ENCODE results near the gene SLC37A4. TPM values are rescaled to one million over a fixed set of nuclear protein-coding genes. Genes with fewer than 3 reads are reported as not detected.

SLC37A4 gene
- total and polyA plus RNA-seq, 2 of the 13 experiments (the other 11 are each of a cell fraction or from before 2014, with no cell fraction given), result 43.0 to 56.1 TPM

DNA sequence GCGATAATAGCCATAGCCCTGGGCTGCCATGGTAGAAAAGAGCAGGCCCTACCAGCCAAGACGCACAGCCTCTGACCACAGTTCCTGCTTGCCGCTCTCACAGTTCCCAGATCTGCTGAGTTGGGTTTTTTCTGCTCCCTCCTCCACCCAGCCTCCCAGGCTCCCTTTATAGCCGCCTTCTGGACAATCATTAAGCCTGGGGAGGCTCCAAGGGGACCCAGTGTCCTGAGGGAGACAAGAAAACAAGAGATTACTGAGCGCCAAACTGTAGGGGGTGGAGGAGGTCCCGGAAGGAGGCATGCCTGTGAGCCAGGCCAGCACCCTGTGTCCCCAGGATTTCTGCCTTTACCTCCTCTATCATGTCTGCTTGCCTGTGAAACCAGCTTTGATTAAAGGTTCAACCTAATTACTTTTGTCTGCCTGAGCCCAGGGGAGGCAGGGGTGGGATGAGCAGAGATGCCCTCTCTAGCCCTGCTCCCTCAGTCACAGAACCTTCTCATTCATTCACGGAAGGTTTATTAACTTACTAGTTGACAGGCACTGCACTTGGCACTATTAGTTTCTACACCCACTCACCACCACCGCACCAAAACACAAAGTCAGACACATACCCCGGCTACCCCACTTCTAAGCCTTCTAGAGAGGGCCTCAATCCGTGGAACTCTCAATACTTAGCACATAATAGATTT lies 1.2 kb downstream of the SLC37A4 start (continued):
- TF ChIP-seq, protein P1, sequence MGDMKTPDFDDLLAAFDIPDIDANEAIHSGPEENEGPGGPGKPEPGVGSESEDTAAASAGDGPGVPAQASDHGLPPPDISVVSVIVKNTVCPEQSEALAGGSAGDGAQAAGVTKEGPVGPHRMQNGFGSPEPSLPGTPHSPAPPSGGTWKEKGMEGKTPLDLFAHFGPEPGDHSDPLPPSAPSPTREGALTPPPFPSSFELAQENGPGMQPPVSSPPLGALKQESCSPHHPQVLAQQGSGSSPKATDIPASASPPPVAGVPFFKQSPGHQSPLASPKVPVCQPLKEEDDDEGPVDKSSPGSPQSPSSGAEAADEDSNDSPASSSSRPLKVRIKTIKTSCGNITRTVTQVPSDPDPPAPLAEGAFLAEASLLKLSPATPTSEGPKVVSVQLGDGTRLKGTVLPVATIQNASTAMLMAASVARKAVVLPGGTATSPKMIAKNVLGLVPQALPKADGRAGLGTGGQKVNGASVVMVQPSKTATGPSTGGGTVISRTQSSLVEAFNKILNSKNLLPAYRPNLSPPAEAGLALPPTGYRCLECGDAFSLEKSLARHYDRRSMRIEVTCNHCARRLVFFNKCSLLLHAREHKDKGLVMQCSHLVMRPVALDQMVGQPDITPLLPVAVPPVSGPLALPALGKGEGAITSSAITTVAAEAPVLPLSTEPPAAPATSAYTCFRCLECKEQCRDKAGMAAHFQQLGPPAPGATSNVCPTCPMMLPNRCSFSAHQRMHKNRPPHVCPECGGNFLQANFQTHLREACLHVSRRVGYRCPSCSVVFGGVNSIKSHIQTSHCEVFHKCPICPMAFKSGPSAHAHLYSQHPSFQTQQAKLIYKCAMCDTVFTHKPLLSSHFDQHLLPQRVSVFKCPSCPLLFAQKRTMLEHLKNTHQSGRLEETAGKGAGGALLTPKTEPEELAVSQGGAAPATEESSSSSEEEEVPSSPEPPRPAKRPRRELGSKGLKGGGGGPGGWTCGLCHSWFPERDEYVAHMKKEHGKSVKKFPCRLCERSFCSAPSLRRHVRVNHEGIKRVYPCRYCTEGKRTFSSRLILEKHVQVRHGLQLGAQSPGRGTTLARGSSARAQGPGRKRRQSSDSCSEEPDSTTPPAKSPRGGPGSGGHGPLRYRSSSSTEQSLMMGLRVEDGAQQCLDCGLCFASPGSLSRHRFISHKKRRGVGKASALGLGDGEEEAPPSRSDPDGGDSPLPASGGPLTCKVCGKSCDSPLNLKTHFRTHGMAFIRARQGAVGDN (CRISPR knock-in tag; IDR thresholded peaks at IDR 0.05), result no peak; the same call in 1 of the 2 replicates
- TF ChIP-seq KAT8 (CRISPR knock-in tag; IDR thresholded peaks at IDR 0.05) (peak; percentile 69), GLMP (CRISPR knock-in tag; IDR thresholded peaks at IDR 0.05; ENCODE audit: borderline replicate concordance) (no peak), ZNF703 (CRISPR knock-in tag; IDR thresholded peaks at IDR 0.05; ENCODE audit: borderline replicate concordance) (no peak), IKZF4 (CRISPR knock-in tag; IDR thresholded peaks at IDR 0.05; ENCODE audit: borderline replicate concordance, low read depth, not compliant biosample characterization) (no peak), TIGD3 (CRISPR knock-in tag; IDR thresholded peaks at IDR 0.05; ENCODE audit: borderline replicate concordance) (no peak), ZMYM3 (CRISPR knock-in tag; IDR thresholded peaks at IDR 0.05) (0 out of 2 replicates have a peak, but pooled peaks have one; percentile 6), ZSCAN12 (CRISPR knock-in tag; IDR thresholded peaks at IDR 0.05) (no peak), ZNF350 (CRISPR knock-in tag; IDR thresholded peaks at IDR 0.05; ENCODE audit: borderline replicate concordance, low read depth) (no peak), IKZF5 (CRISPR knock-in tag; IDR thresholded peaks at IDR 0.05) (no peak), ZNF597 (CRISPR knock-in tag; IDR thresholded peaks at IDR 0.05) (no peak), RNF2 (conservative IDR thresholded peaks at IDR 0.05; ENCODE audit: low read depth) (no peak), ZNF441 (CRISPR knock-in tag; IDR thresholded peaks at IDR 0.05; ENCODE audit: borderline replicate concordance) (no peak)
- TF ChIP-seq, protein P2, sequence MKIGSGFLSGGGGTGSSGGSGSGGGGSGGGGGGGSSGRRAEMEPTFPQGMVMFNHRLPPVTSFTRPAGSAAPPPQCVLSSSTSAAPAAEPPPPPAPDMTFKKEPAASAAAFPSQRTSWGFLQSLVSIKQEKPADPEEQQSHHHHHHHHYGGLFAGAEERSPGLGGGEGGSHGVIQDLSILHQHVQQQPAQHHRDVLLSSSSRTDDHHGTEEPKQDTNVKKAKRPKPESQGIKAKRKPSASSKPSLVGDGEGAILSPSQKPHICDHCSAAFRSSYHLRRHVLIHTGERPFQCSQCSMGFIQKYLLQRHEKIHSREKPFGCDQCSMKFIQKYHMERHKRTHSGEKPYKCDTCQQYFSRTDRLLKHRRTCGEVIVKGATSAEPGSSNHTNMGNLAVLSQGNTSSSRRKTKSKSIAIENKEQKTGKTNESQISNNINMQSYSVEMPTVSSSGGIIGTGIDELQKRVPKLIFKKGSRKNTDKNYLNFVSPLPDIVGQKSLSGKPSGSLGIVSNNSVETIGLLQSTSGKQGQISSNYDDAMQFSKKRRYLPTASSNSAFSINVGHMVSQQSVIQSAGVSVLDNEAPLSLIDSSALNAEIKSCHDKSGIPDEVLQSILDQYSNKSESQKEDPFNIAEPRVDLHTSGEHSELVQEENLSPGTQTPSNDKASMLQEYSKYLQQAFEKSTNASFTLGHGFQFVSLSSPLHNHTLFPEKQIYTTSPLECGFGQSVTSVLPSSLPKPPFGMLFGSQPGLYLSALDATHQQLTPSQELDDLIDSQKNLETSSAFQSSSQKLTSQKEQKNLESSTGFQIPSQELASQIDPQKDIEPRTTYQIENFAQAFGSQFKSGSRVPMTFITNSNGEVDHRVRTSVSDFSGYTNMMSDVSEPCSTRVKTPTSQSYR (CRISPR knock-in tag; IDR thresholded peaks at IDR 0.05; ENCODE audit: borderline replicate concordance), result peak; percentile 38; the same call in 1 of the 2 replicates
- TF ChIP-seq, protein P3, sequence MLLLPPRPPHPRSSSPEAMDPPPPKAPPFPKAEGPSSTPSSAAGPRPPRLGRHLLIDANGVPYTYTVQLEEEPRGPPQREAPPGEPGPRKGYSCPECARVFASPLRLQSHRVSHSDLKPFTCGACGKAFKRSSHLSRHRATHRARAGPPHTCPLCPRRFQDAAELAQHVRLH (CRISPR knock-in tag; IDR thresholded peaks at IDR 0.05; ENCODE audit: borderline replicate concordance, low read depth), result peak; percentile 45; the same call in 1 of the 2 replicates

Measured in HepG2 (cell line).